Ovary (tissue), 9 donors: ENCODE measurements around the gene FBLN7. TPM values are rescaled to one million over a fixed set of nuclear protein-coding genes. Genes with fewer than 3 reads are reported as not detected.

ENCODE experiments used
- DNase-seq, 5 donors: peaks; one replicate each; pipeline ENCODE4 v3.0.0-alpha.2; 2019 to 2020
- H3K27ac ChIP-seq, 2 donors: fragments of 200-600 bp; one replicate each; pipeline versions ENCODE4 v1.5.1 to v1.8.0; 2019 to 2022
- H3K27me3 ChIP-seq: fragments of 200-600 bp; one replicate; pipeline ENCODE4 v1.8.0; 2022
- H3K36me3 ChIP-seq: fragments of 200-600 bp; sonication (generic); one replicate; pipeline ENCODE4 v1.5.1; 2019
- H3K4me1 ChIP-seq: one replicate; pipeline ENCODE4 v1.8.1; 2013; ENCODE audit warnings: mild to moderate bottlenecking, moderate library complexity; ENCODE audit not compliant: insufficient read depth
- H3K4me3 ChIP-seq: fragments of 200-600 bp; sonication (generic); one replicate; pipeline ENCODE4 v1.5.1; 2017
- H3K9me3 ChIP-seq, 2 donors: fragments of 200-600 bp in 1 of 2; sonication (generic) in 1 of 2; one replicate each; pipeline versions ENCODE4 v1.5.1 to v1.8.1; 2013 to 2019; ENCODE audit warnings: mild to moderate bottlenecking in 1 of 2, moderate library complexity in 1 of 2
- CTCF ChIP-seq, 3 donors: fragments of 450-650 bp in 2 of 3; fragments of 200-600 bp in 1 of 3; IDR thresholded peaks; one replicate each; pipeline versions ENCODE4 v1.5.1 to v1.8.0; 2016 to 2022; ENCODE audit warnings: antibody characterized with exemption in 3 of 3, mild to moderate bottlenecking in 1 of 3
- EP300 ChIP-seq: sonication (generic); formaldehyde crosslinking; IDR thresholded peaks from one replicate; pipeline ENCODE4 v1.6.1; 2017; ENCODE audit warnings: antibody characterized with exemption
- POLR2A ChIP-seq: fragments of 450-650 bp; IDR thresholded peaks from one replicate; pipeline ENCODE4 v1.6.1; 2017; ENCODE audit warnings: antibody characterized with exemption, mild to moderate bottlenecking, moderate library complexity
- WGBS, 3 donors: extraction: QIAGEN DNeasy Blood & Tissue Kit in 1 of 3; methylation state at CpG; one replicate each; pipeline versions ENCODE4 v1.1.5 to v1.1.7; 2013 to 2017; 5-methylcytosine and 5-hydroxymethylcytosine counted together
- intact Hi-C, 4 donors: fragments of 100-400 bp; cut with DNase I; formaldehyde crosslinking; loops; one replicate each; pipeline versions ENCODE4 v1.11.0 to v1.15.1; 2022 to 2023
- polyA plus RNA-seq, 2 donors: library from polyadenylated mRNA; stranded (reverse); fragments of 200-250 nt in 1 of 2; fragments of 350-450 nt in 1 of 2; fragmentation: Illumina TruSeq in 1 of 2; extraction: RNeasy Lipid Tissue Mini Kit (QIAGEN cat#74804) in 1 of 2; gene quantifications; one replicate each; pipeline ENCODE4 v1.2.3, GENCODE V29; 2013 to 2014
- total RNA-seq, 7 donors: library from RNA; depleted of rRNA in 2 of 7; stranded (reverse); fragments of >200 nt in 2 of 7; fragmentation: NEBNext Ultra II Directional in 3 of 7; extraction: Animal tissue kit (Norgen Biotek cat#: 25700) in 3 of 7; gene quantifications; one replicate each; pipeline versions ENCODE4 v1.1.0 to v1.2.4, GENCODE V29; 2016 to 2023
- donor health status: DM: no; HTN: no; CAD: no; lungs with moderate emphysema.
- donor health status: DM: no; HTN: no; CAD: no.
- donor health status: Bipolar disorder and iron deficiency.
- donor health status: DM: yes; HTN: yes; CAD: no.
- donor health status: DM: no; HTN: no; CAD: no.
- donor health status: DM: yes; HTN: yes; CAD: no.

FBLN7 gene
- total and polyA plus RNA-seq, 9 donors: 0.18 to 5.0 (median 1.3) TPM

GRCh38 chr2:112194482-112194881, 56.3 kb downstream of the FBLN7 start:
- intact Hi-C loops: no loop called here
- Histone ChIP-seq H3K27me3 (no peaks in the 10 kb centered on the region), H3K4me1 (no peaks in the 10 kb centered on the region), H3K27ac (no peak overlapping the region), H3K36me3 (no peaks in the 10 kb centered on the region), H3K4me3 (no peak overlapping the region), H3K9me3 (no peaks in the 10 kb centered on the region)
- TF ChIP-seq EP300 (no peak), POLR2A (no peak), CTCF (IDR thresholded peaks at IDR 0.05) (no peak)
- WGBS, 3 donors: 61 to 80% (median 73%) methylated on average over 4 of the region's 4 CpGs
- no peak for DNase-seq

- no peak for DNase-seq
- TF ChIP-seq EP300 (no peak), CTCF (IDR thresholded peaks at IDR 0.05) (no peak), POLR2A (no peak)
- intact Hi-C loops: no loop called here
- Histone ChIP-seq H3K4me3 (no peak overlapping the region), H3K9me3 (no peaks in the 10 kb centered on the region), H3K27ac (no peak overlapping the region), H3K27me3 (no peaks in the 10 kb centered on the region), H3K4me1 (no peaks in the 10 kb centered on the region), H3K36me3 (no peaks in the 10 kb centered on the region)
- WGBS, 3 donors: 69 to 73% (median 71%) methylated on average over 8 of the region's 8 CpGs
Measured at GRCh38 chr2:112195167-112195766, 57.1 kb downstream of the FBLN7 start.

GRCh38 chr2:112195950-112196349, 57.8 kb downstream of the FBLN7 start:
- no peaks in the 10 kb centered on the region for H3K9me3 ChIP-seq
- H3K4me1 ChIP-seq: no peaks in the 10 kb centered on the region
- intact Hi-C loops: no loop called here
- H3K27ac ChIP-seq: no peak overlapping the region
- no peak overlapping the region for H3K4me3 ChIP-seq
- H3K27me3 ChIP-seq: no peaks in the 10 kb centered on the region
- no peak for DNase-seq
- no peaks in the 10 kb centered on the region for H3K36me3 ChIP-seq
- TF ChIP-seq EP300 (no peak), CTCF (IDR thresholded peaks at IDR 0.05) (no peak), POLR2A (no peak)

- intact Hi-C loops: no loop called here
Measured at GRCh38 chr2:112197868-112198267, 59.7 kb downstream of the FBLN7 start.

More at GRCh38 chr2:112197868-112198267, 59.7 kb downstream of the FBLN7 start:
- no peak for DNase-seq
- no peak for TF ChIP-seq CTCF (IDR thresholded peaks at IDR 0.05)
- TF ChIP-seq EP300: no peak
- TF ChIP-seq POLR2A: no peak
- 50 to 53% (median 52%) methylated on average over 1 of the region's 1 CpG for WGBS, 3 donors
- Histone ChIP-seq H3K36me3 (no peaks in the 10 kb centered on the region), H3K9me3 (no peaks in the 10 kb centered on the region), H3K27ac (no peak overlapping the region), H3K27me3 (no peaks in the 10 kb centered on the region), H3K4me1 (no peaks in the 10 kb centered on the region), H3K4me3 (no peak overlapping the region)
